Measurements from ENCODE around the gene PROSER3.
"Not testable (repeated sequence)": the region's sequence is repeated elsewhere in the genome, so short reads cannot be mapped to it uniquely, and the experiment has no call there.

The PROSER3 gene

DNA sequence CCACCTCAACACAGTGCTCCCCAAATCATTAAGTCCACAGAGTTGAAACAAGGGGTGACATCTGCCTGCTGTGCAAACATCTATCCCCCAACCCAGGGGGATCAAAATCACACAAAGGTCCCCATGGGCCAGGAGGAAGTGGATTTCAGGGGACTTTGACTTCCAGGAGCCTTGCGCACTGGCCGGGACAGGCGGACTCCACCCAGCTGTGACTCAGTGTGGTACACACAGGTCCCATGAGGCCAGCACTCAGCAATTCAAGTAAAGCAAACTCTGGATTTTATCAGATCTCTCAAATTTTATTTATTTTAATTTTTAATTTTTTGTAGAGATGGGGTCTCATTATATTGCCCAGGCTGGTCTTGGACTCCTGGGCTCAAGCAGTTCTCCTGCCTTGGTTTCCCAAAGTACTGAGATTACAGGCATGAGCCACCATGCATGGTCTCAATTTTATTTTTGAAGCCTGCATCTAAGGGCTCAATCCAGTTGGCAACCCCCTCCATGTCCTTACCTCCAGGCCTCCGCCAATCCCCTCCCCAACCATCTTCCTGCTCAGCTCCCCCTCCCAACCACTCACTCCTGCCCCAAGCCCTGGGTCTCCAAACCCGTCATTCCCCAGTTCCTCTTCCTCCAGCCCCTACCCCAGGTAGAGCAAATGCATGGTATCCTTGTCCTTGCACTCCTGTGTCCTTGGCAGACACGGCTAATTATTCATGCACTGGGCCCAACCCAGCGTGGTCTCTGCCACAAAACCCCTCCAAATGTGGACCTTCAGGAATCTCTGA is 35.6 kb downstream of the PROSER3 start:
- H3K4me3 ChIP-seq (ENCODE audit: low read depth, low read length): no peak overlapping the region
- DNase-seq (ENCODE audit: low read depth): peak; percentile 18
- TF ChIP-seq, protein P1, sequence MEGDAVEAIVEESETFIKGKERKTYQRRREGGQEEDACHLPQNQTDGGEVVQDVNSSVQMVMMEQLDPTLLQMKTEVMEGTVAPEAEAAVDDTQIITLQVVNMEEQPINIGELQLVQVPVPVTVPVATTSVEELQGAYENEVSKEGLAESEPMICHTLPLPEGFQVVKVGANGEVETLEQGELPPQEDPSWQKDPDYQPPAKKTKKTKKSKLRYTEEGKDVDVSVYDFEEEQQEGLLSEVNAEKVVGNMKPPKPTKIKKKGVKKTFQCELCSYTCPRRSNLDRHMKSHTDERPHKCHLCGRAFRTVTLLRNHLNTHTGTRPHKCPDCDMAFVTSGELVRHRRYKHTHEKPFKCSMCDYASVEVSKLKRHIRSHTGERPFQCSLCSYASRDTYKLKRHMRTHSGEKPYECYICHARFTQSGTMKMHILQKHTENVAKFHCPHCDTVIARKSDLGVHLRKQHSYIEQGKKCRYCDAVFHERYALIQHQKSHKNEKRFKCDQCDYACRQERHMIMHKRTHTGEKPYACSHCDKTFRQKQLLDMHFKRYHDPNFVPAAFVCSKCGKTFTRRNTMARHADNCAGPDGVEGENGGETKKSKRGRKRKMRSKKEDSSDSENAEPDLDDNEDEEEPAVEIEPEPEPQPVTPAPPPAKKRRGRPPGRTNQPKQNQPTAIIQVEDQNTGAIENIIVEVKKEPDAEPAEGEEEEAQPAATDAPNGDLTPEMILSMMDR (conservative IDR thresholded peaks at IDR 0.05; ENCODE audit: low read depth, low read length): no peak

DNA sequence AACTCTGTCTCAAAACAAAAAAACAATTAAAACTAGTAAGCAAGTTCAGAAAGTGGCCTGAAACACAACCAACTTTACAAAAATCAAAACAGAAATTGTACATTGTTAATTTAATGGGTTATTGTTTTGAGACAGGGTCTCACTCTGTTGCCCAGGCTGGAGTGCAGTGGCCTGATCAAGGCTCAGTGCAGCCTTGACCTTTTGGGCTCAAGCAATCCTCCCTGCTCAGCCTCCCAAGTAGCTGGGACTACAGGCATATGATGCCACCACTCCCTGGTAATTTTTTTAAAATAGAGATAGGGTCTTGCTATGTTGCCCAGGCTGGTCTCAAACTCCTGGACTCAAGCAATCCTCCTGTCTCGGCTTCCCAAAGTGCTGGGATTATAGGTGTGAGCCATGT is 37.6 kb downstream of the PROSER3 start:
- H3K4me3 ChIP-seq (ENCODE audit: low read depth, low read length); DNase-seq (ENCODE audit: low read depth): not testable (repeated sequence)

DNA sequence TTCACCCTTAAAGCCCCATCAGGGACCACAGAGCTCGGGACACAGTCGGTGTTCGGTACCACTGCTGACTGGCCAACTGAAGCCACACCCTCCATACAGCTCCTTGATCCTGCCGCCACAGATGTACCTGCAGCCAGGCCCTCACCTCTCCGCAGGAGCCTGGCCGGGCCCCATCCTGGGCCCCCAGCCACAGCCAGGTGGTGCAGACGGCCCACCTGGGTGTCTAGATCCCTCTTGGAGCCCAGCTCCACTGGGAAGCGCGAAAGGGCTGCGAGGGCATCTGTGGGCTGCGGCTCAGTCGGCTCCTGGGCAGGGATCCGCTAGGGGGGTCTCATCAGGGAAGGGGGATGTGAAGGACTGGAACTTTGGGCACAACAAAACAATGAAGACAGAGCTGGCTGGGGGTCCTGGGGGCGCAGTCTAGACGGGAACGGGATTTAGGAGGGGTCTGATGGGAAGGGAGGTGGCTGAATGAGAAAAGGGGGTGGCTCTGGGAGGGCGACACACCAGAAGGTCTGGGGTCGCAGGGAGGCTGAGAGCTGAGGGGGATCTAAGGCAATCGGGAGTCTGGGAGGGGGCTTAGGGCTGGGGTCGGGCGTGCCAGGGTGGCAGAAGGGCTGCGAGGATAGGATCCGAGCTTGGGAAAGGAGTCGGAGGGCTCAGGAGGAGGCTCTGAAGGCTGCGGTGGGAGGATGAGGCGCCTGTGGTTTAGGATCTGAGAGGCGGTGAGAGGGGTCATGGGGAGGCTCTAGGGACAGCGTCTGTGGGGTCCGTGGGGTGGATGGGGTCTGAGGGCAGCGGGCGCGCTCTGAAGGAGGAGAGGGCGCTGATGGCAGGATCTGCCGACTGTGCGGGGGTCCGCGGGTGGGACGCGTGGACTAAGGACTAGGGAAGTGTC is 38.9 kb downstream of the PROSER3 start:
- no peak overlapping the region for H3K4me3 ChIP-seq (ENCODE audit: low read depth, low read length)
- DNase-seq (ENCODE audit: low read depth): no peak
- TF ChIP-seq, protein P1 (conservative IDR thresholded peaks at IDR 0.05; ENCODE audit: low read depth, low read length): no peak

DNA sequence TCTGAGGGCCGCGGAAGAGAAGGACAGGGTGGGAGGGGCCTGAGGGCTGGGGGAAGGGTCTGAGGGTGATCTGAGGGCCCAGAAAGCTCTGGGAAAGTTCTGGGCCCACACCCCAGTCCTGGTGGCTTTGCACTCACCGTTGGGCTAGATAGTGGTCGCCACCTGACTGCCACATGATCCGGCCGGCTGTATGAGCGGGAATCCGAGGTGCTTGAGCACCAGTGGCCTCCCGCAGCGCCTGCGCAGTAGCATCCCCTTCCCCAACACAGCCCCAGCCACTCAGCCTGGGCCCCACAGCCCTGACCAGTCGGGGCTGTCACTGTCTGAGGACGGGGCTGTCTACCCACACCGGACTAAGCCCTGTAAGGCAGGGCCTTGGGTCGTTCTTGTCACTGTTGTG is 39.7 kb downstream of the PROSER3 start:
- DNase-seq (ENCODE audit: low read depth): peak; percentile 7
- no peak overlapping the region for H3K4me3 ChIP-seq (ENCODE audit: low read depth, low read length)
- TF ChIP-seq, protein P1 (conservative IDR thresholded peaks at IDR 0.05; ENCODE audit: low read depth, low read length): no peak

DNA sequence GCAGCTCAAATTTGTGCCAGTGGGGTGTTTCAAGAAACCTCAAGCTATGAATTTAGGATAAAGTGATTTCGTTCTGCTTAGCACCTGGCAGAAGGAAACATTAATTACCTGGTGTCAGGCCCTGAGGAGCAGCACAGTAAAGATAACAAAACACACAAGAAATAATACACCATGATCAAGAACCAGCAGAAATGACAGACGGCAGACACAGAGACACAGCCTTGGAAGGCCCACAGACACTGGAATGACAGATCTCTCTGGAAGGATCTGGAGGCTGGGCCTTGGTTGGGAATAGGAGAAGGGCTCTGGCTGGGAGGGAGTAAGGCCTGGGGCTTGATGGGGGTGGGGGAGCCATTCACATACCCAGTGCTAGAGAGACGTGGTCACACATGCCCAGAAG is 43.9 kb downstream of the PROSER3 start:
- TF ChIP-seq, protein P1 (conservative IDR thresholded peaks at IDR 0.05; ENCODE audit: low read depth, low read length): no peak
- H3K4me3 ChIP-seq (ENCODE audit: low read depth, low read length): no peak overlapping the region
- no peak for DNase-seq (ENCODE audit: low read depth)

DNA sequence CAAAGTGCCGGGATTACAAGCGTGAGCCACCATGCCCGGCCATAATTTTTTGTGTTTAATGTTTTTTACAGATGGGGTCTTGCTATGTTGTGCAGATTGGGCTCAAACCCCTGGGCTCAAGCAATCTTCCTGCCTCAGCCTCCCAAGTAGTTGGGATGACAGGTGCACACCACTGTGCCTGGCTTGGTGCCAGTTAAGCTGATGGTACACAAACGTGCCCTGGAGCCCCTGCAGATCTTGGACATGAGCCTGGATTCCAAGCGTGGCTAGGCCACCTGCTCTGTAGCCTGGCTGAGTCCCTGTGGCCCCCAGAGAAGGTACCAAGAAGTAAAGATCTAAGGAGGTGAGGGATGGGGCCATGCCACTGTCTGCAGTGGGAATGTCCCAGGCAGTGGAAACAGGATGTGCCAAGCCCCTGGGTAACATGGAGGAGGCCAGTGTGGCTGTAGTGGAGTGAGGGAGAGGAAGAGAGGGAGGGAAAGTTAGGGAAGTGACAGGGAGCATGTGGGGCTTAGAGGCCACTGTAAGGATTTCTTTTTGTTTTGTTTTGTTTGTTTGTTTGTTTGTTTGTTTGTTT is 47.6 kb downstream of the PROSER3 start:
- TF ChIP-seq, protein P1 (conservative IDR thresholded peaks at IDR 0.05; ENCODE audit: low read depth, low read length): no peak
- H3K4me3 ChIP-seq (ENCODE audit: low read depth, low read length): no peak overlapping the region
- DNase-seq (ENCODE audit: low read depth): no peak

DNA sequence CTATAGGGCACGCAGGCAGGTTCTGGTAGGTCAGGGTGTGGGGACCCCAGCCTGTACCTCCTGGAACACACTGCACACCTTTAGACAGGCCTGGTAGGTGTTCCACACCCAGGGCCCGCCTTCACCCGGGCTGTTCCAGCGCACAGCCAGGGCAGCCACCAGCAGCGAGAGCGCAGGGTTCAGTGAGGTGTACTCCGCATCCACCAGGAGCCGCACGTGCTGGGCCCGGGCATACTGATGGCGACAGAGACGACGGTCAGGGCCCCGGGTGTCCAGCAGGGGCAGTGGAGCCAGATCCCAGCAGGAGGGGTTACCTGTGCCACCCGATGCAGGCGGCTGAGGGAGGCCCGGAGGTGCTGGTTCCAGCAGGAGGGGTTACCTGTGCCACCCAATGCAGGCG is 48.6 kb downstream of the PROSER3 start:
- no peak overlapping the region for H3K4me3 ChIP-seq (ENCODE audit: low read depth, low read length)
- DNase-seq (ENCODE audit: low read depth): no peak
- TF ChIP-seq, protein P1 (conservative IDR thresholded peaks at IDR 0.05; ENCODE audit: low read depth, low read length): no peak
